IMR-90 (cell line): ENCODE results near the gene CAMKMT. TPM values are rescaled to one million over a fixed set of nuclear protein-coding genes. Genes with fewer than 3 reads are reported as not detected.

ENCODE experiments used
- ATAC-seq: fragments of 200-7000 bp; cut with Tn5 transposase; 2 replicates; pipeline ENCODE4 v1.9.1; 2020; ENCODE audit warnings: low read depth, mild to moderate bottlenecking, moderate library complexity
- BruUV-seq: library from RNA; stranded (reverse); fragments of 400-500 nt; replicated peaks from 2 replicates; lab custom pipeline; 2021; lab: Mats Ljungman, UMichigan
- CTCF ChIA-PET: fragments of 300-600 bp; formaldehyde crosslinking; extraction: SDS; loops from one replicate; lab custom pipeline; 2021; ENCODE audit warnings: antibody characterized with exemption; lab: Yijun Ruan, JAX
- POLR2A ChIA-PET: fragments of 300-600 bp; sonication (Branson Sonifier 250); formaldehyde crosslinking; loops from one replicate; lab custom pipeline; 2022; ENCODE audit warnings: antibody characterized with exemption; ENCODE audit not compliant: unreplicated experiment; lab: Charles Lee
- DNase-seq: peaks from one replicate; pipeline ENCODE4 v3.0.0; 2013
- H2AFZ ChIP-seq: replicated peaks from 2 replicates; pipeline ENCODE3; 2013; ENCODE audit warnings: low read length, mild to moderate bottlenecking; ENCODE audit not compliant: poor library complexity
- H2AK5ac ChIP-seq: 2 replicates; pipeline ENCODE4 v1.6.1; 2013; ENCODE audit warnings: low read depth, low read length, inconsistent platforms
- H2AK9ac ChIP-seq: replicated peaks from 2 replicates; pipeline ENCODE3; 2013; ENCODE audit warnings: mild to moderate bottlenecking, low read depth, low read length, moderate library complexity; ENCODE audit not compliant: poor library complexity
- H2BK120ac ChIP-seq: 2 replicates; pipeline ENCODE4 v1.6.1; 2013; ENCODE audit warnings: low read depth, low read length, inconsistent platforms
- H2BK15ac ChIP-seq: 3 replicates; pipeline ENCODE4 v1.6.1; 2013; ENCODE audit warnings: low read depth, low read length, inconsistent platforms
- H2BK20ac ChIP-seq: 2 replicates; pipeline ENCODE4 v1.6.1; 2013; ENCODE audit warnings: low read depth, mild to moderate bottlenecking, inconsistent platforms, low read length, moderate library complexity
- H2BK5ac ChIP-seq: 2 replicates; pipeline ENCODE4 v1.6.1; 2013; ENCODE audit warnings: mild to moderate bottlenecking, low read depth, low read length, inconsistent platforms; ENCODE audit not compliant: poor library complexity, severe bottlenecking
- H3K14ac ChIP-seq: replicated peaks from 2 replicates; pipeline ENCODE4 v1.6.1; 2013; ENCODE audit warnings: low read depth, low read length, inconsistent platforms
- H3K18ac ChIP-seq: 2 replicates; pipeline ENCODE4 v1.6.1; 2013; ENCODE audit warnings: low read depth, low read length, control low read depth
- H3K23ac ChIP-seq: 2 replicates; pipeline ENCODE4 v1.6.1; 2013; ENCODE audit warnings: low read depth, low read length, inconsistent platforms
- H3K27ac ChIP-seq: 2 replicates; pipeline ENCODE4 v1.5.1; 2013; ENCODE audit warnings: mild to moderate bottlenecking, control low read depth, low read length; ENCODE audit not compliant: insufficient read depth
- H3K27me3 ChIP-seq: 2 replicates; pipeline ENCODE4 v1.6.1; 2013; ENCODE audit warnings: low read length; ENCODE audit not compliant: control insufficient read depth, insufficient read depth
- H3K36me3 ChIP-seq: 2 replicates; pipeline ENCODE4 v1.6.1; 2013; ENCODE audit warnings: low read length, mixed read lengths; ENCODE audit not compliant: control insufficient read depth, insufficient read depth
- H3K4ac ChIP-seq: 2 replicates; pipeline ENCODE4 v1.6.1; 2013; ENCODE audit warnings: low read depth, low read length, inconsistent platforms
- H3K4me1 ChIP-seq: 2 replicates; pipeline ENCODE4 v1.6.1; 2013; ENCODE audit warnings: low read length, mixed read lengths; ENCODE audit not compliant: control insufficient read depth, insufficient read depth
- H3K4me2 ChIP-seq: 2 replicates; pipeline ENCODE4 v1.6.1; 2013; ENCODE audit warnings: low read depth, mild to moderate bottlenecking, control low read depth, low read length, moderate library complexity
- H3K4me3 ChIP-seq: 2 replicates; pipeline ENCODE4 v1.5.1; 2013; ENCODE audit warnings: low read depth, mild to moderate bottlenecking, control low read depth, low read length, moderate library complexity; ENCODE audit not compliant: insufficient read depth
- H3K56ac ChIP-seq: 2 replicates; pipeline ENCODE4 v1.6.1; 2013; ENCODE audit warnings: low read length, inconsistent platforms; ENCODE audit not compliant: insufficient read depth; ENCODE audit errors: extremely low read depth
- H3K79me1 ChIP-seq, 2 experiments: 2 replicates each; pipeline ENCODE4 v1.6.1; 2013; ENCODE audit warnings: low read length in 2 of 2, inconsistent platforms in 1 of 2, low read depth in 1 of 2
- H3K9ac ChIP-seq: 2 replicates; pipeline ENCODE4 v1.6.1; 2013; ENCODE audit warnings: low read depth, low read length, control low read depth
- H3K9me1 ChIP-seq: 2 replicates; pipeline ENCODE4 v1.6.1; 2013; ENCODE audit warnings: low read length, inconsistent platforms; ENCODE audit not compliant: insufficient read depth
- H3K9me3 ChIP-seq: 2 replicates; pipeline ENCODE4 v1.6.1; 2013; ENCODE audit warnings: low read length; ENCODE audit not compliant: control insufficient read depth, insufficient read depth
- H4K20me1 ChIP-seq: 2 replicates; pipeline ENCODE4 v1.6.1; 2013; ENCODE audit warnings: low read length, inconsistent platforms; ENCODE audit not compliant: insufficient read depth
- H4K5ac ChIP-seq: 2 replicates; pipeline ENCODE4 v1.6.1; 2013; ENCODE audit warnings: mild to moderate bottlenecking, low read depth, low read length, control low read depth
- H4K8ac ChIP-seq, 2 experiments: 2 replicates each; pipeline ENCODE4 v1.6.1; 2013; ENCODE audit warnings: low read depth in 2 of 2, low read length in 2 of 2, control low read depth in 1 of 2, inconsistent platforms in 1 of 2
- H4K91ac ChIP-seq: 2 replicates; pipeline ENCODE4 v1.6.1; 2013; ENCODE audit warnings: low read depth, low read length, inconsistent platforms; ENCODE audit not compliant: insufficient read depth
- BHLHE40 ChIP-seq: fragments of 150-350 bp; IDR thresholded peaks from 2 replicates; pipeline ENCODE4 v1.6.1; 2016; ENCODE audit warnings: mild to moderate bottlenecking, low read depth, low read length
- CHD1 ChIP-seq: IDR thresholded peaks from 2 replicates; pipeline ENCODE4 v1.6.1; 2012; ENCODE audit warnings: low read depth, low read length, improper control_type of control experiment
- MXI1 ChIP-seq: IDR thresholded peaks from 2 replicates; pipeline ENCODE4 v1.6.1; 2012; ENCODE audit warnings: low read depth, mild to moderate bottlenecking, low read length, moderate library complexity, borderline replicate concordance
- POLR2A ChIP-seq: IDR thresholded peaks from 2 replicates; pipeline ENCODE4 v1.6.1; 2012; ENCODE audit warnings: mild to moderate bottlenecking, low read depth, low read length
- RAD21 ChIP-seq: IDR thresholded peaks from 2 replicates; pipeline ENCODE4 v1.6.1; 2012; ENCODE audit warnings: low read length, improper control_type of control experiment
- RCOR1 ChIP-seq: IDR thresholded peaks from 2 replicates; pipeline ENCODE4 v1.6.1; 2012; ENCODE audit warnings: mild to moderate bottlenecking, low read length, improper control_type of control experiment; ENCODE audit not compliant: insufficient replicate concordance
- SMC3 ChIP-seq: fragments of 150-350 bp; IDR thresholded peaks from 2 replicates; pipeline ENCODE4 v1.6.1; 2016; ENCODE audit warnings: low read depth, mild to moderate bottlenecking, antibody characterized with exemption, low read length, moderate library complexity
- dilution Hi-C: fragments of 300-500 bp; cut with HindIII; formaldehyde crosslinking; loops from one replicate; pipeline ENCODE4 v1.14.3; 2018; ENCODE audit warnings: low sequenced_read_pairs; ENCODE audit not compliant: unreplicated experiment
- in situ Hi-C: fragments of 300-500 bp; cut with MboI; formaldehyde crosslinking; loops from 3 replicates; pipeline ENCODE4 v1.14.3; 2019; ENCODE audit warnings: low sequenced_read_pairs, inconsistent platforms, mixed read lengths
- intact Hi-C: fragments of 100-400 bp; cut with micrococcal nuclease; formaldehyde crosslinking; loops from 2 replicates; pipeline ENCODE4 v1.10.0; 2022
- polyA plus RNA-seq, 3 experiments: library from polyadenylated mRNA; depleted of rRNA; stranded (reverse); fragments of >200 nt; gene quantifications; 2 replicates each; pipeline ENCODE4 v1.2.3, GENCODE V29; 2012; ENCODE audit warnings: low replicate concordance in 1 of 3
- total RNA-seq: library from RNA; depleted of rRNA; stranded (reverse); fragments of >200 nt; gene quantifications from 2 replicates; pipeline ENCODE4 v1.2.3, GENCODE V29; 2012

Gene CAMKMT
- total and polyA plus RNA-seq, 2 of the 4 experiments (the other 2 are of a cell fraction) = 4.4 to 6.8 TPM

DNA sequence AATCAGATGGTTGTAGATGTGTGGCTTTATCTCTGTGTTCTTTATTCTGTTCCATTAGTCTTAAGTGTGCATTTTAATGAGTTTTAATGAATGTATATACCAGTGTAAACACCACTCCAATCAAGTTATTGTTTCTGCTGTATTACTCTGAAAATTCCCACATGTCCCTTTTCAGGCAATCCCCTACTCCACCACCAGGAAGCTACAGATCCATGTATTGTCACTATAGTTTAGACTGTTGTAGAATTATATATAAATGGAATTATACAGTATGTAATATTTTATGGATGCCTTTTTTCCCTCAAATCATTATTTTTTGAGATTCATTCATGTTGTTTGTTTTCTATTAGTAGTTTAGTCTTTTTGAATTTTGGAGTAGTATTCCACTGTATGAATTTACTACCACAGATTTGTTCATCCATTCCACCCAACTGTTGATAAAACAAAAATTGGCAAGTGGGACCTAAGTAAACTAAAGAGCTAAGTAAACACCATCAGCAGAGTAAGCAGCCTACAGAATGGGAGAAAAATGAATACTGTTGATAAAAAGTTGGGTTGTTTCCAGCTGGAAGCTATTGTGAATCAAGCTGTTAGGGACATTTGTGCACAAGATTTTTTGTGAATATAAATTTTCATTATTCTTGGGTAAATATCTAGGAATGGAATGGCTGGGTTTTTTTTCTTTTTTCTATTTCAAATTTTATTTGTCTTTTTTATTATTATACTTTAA is 262.0 kb downstream of the CAMKMT start:
- no peak overlapping the region for H3K4ac ChIP-seq
- H4K5ac ChIP-seq = no peak overlapping the region
- H3K18ac ChIP-seq = no peak overlapping the region
- no peak overlapping the region for H2BK5ac ChIP-seq
- no peak for ATAC-seq
- H2AK5ac ChIP-seq = no peak overlapping the region
- no peaks in the 10 kb centered on the region for H3K4me1 ChIP-seq
- H3K56ac ChIP-seq = no peak overlapping the region
- no peak for TF ChIP-seq MXI1
- TF ChIP-seq CHD1 = no peak
- TF ChIP-seq RAD21 = no peak
- TF ChIP-seq POLR2A = no peak
- TF ChIP-seq SMC3 = no peak
- no peak for TF ChIP-seq BHLHE40
- no peak for TF ChIP-seq RCOR1
- H3K4me2 ChIP-seq = no peak overlapping the region
- intact Hi-C loops (no loop called here), dilution Hi-C loops (no loop called here), in situ Hi-C loops (no loop called here)
- ChIA-PET CTCF (interaction anchor here (0.7 kb wide), 1 partner anchor 36 kb away, joined by 3 read pairs; no protein-coding TSS in a partner anchor), POLR2A (no interaction called here)
- H2AK9ac ChIP-seq = no peak overlapping the region
- no peak overlapping the region for H2BK15ac ChIP-seq
- no peak overlapping the region for H3K14ac ChIP-seq
- no peak overlapping the region for H2AFZ ChIP-seq
- no peaks in the 10 kb centered on the region for H3K79me1 ChIP-seq
- no peak overlapping the region for H4K91ac ChIP-seq
- no peak overlapping the region for H3K27ac ChIP-seq
- H3K4me3 ChIP-seq = no peak overlapping the region
- H2BK120ac ChIP-seq = no peak overlapping the region
- DNase-seq = no peak
- no peaks in the 10 kb centered on the region for H3K27me3 ChIP-seq
- no peak overlapping the region for H4K8ac ChIP-seq
- H3K9ac ChIP-seq = no peak overlapping the region
- H3K9me1 ChIP-seq = no peaks in the 10 kb centered on the region
- H3K9me3 ChIP-seq = no peaks in the 10 kb centered on the region
- H3K36me3 ChIP-seq = no peaks in the 10 kb centered on the region
- no peak overlapping the region for H2BK20ac ChIP-seq
- H3K23ac ChIP-seq = no peak overlapping the region
- no TSS peak for BruUV-seq
- no peaks in the 10 kb centered on the region for H4K20me1 ChIP-seq
